HT1080 (cell line): ENCODE results near the gene SNAP23. TPM values are rescaled to one million over a fixed set of nuclear protein-coding genes. Genes with fewer than 3 reads are reported as not detected.

Experiments used
- DNase-seq: peaks from one replicate; pipeline ENCODE4 v3.0.0-alpha.2; 2015; ENCODE audit warnings: low read depth
- total RNA-seq: library from RNA; depleted of rRNA; stranded (reverse); fragments of >200 nt; shearing (Covaris generic); gene quantifications from 2 replicates; pipeline ENCODE4 v1.2.3, GENCODE V29; 2014

SNAP23 gene
- total RNA-seq, 1 experiment from 2014 or later, result 48.3 TPM

GRCh38 chr15:42494998-42495360 lies 455 bp upstream of the SNAP23 start:
- DNase-seq, result peak; percentile 66

DNA sequence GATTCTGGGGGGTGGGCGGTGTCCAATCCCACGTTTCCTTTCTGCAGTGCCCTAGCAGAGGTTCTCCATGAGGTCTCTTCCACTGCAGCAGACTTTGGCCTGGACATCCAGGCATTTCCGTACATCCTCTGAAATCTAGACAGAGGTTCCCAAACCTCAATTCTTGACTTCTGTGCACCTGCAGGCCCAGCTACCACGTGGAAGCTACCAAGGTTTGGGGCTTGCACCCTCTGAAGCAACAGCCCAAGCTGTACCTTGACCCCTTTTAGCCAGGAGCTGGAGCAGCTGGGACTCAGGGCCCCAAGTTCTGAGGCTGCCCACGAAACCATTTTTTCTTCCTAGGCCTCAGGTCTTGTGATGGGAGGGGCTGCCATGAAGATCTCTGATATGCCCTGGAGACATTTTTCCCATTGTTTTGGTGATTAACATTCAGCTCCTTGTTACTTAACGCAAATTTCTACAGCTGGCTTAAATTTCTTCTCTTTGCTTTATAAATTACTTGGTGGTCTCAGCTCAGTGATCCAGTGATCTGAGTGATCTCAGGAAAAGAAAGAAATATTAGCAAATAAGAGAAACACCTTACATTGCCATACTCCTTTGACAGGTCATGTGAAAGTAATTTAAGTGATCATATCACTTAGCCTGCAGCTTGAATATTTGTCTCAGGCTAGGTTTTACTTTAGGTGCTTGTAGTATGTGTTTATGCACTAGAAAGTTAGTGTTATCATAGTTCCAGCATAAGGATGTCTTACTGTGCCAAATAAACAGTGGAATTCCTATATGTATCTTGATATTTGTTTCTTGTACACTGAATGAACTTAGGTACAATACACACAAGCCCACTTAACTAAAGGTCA lies 3.0 kb downstream of the SNAP23 start:
- DNase-seq, result no peak

DNA sequence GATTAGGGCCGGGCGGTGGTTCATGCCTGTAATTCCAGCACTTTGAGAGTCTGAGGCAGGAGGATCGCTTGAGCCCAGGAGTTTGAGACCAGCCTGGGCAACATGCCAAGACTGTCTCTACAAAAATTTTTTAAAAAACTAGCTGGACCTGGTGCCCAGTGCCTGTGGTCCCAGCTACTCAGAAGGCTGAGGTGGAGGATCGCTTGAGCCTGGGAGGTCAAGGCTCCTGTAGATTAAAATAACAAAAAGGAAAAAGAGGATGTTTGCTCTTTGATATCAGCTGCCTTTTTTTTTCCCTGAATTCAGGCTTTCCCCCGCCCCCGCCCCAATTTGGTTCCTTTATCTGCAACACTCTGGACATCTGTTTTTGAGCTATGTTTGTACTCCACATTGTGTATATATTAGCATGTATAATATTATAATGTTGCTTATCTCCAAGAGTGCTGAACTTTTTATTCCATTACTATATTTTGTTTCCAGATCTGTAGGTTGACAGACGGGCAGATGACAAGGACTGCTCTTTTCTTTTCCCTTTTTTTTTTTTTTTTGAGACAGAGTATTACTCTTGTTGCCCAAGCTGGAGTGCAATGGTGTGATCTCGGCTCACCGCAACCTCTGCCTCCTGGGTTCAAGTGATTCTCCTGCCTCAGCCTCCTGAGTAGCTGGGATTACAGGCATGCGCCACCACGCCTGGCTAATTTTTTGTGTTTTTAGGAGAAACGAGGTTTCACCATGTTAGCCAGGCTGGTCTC lies 4.6 kb downstream of the SNAP23 start:
- no peak for DNase-seq

- DNase-seq, result no peak
Measured at GRCh38 chr15:42502477-42502876, 7.0 kb downstream of the SNAP23 start.

- DNase-seq, result no peak
Measured at GRCh38 chr15:42503825-42504224, 8.4 kb downstream of the SNAP23 start.

- no peak for DNase-seq
Measured at GRCh38 chr15:42504631-42505030, 9.2 kb downstream of the SNAP23 start.

- no peak for DNase-seq
Measured at GRCh38 chr15:42507514-42507913, 12.1 kb downstream of the SNAP23 start.

- DNase-seq, result no peak
Measured at GRCh38 chr15:42508263-42508690, 12.8 kb downstream of the SNAP23 start.

GRCh38 chr15:42510258-42511006 lies 15.0 kb downstream of the SNAP23 start:
- DNase-seq, result no peak

GRCh38 chr15:42511007-42511391 lies 15.6 kb downstream of the SNAP23 start:
- peak; percentile 19 for DNase-seq

- no peak for DNase-seq
Measured at GRCh38 chr15:42523331-42523730, 27.9 kb downstream of the SNAP23 start.

GRCh38 chr15:42528970-42529369 lies 33.5 kb downstream of the SNAP23 start:
- DNase-seq, result no peak

DNA sequence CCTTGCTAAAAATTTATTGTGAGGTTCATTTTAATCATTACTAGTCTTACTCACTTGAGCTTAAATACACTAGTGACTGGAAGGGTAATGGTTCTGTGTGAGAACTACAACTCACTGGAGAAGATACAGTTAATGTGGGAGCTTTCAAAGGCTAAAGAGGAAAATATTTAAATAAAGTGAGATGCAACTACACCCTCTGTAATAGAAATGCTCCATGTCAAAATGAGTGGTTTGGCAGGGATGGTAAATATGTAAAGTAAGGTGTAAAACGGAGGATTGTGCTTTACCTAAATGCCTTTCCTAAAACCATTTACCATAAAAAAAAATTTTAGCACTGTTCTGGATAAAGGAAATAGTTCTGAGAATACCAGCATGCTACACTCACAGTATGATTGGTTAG lies 37.8 kb downstream of the SNAP23 start:
- DNase-seq, result no peak

DNA sequence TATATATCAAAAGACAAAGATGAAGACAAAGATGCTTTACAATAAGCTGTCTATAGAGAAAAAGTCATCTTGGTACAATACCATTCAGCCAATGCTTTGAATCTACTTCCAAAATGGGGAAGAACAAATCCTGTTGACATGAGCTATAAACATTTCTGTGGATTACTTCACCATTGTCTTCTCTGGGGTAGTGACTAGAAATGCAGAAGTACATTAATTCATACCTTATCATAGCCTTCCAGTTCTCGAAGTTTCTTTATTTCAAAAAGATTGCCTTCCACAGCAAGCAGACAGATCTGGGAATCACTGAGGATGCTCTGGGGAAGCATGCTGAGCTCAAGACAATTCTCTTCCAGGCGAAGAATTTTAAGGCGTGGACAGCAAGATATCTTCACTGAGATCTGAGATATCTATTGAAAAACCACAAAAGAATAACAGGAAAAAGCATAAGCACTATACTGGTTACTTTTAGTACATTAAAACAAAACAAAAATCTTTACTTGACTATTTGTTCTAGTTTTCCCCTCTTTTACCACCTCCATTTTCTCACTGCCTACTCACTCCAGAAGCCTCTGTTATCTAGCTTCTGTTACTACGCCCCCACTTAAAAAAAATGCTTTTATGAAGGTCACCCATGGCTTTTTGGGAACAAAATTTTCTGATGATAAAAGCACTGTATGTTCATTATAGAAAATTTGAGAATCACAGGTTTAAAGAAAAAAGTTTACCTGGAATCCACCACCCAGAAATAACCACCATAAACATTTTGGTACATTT lies 49.6 kb downstream of the SNAP23 start:
- no peak for DNase-seq

- DNase-seq, result no peak
Measured at GRCh38 chr15:42547918-42548248, 52.4 kb downstream of the SNAP23 start.

DNA sequence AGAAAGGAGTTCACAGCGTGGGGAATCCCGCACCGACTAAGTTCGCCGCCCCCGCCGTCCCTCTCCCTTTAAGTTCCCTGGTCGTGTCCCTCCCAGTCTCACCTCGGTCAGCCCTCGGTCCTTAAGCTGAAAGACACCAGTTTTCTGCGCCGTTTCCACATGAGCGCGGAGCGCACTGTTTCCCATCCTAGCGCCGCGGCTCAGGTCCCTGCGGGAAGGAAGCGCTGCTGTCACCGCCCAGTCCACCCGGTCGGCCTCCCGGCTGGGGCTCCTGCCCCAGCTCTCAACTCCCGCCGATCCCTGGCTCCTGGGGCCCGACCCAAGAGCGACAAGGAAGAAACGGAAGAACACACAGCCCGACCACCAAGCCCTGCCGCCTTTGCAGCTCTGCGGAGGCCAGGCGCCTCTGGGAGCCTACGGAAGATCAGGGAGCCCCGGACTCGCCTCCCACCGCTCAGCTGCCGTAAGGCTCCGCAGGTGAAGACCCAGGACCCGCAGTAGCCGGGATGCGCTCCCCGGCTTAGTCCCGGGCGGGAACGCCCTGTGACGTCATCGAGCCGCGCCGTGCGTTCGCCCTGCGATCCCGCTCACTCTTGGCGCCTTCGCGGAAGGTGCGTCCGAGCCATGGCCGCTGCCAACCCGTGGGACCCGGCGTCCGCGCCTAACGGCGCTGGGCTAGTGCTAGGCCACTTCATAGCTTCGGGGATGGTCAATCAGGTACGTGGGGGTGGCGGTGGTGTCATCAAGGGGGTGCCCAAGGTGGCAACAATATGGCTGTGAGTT lies 53.0 kb downstream of the SNAP23 start, which contains the start of the genes HAUS2 and LRRC57:
Gene HAUS2, plus strand, starts transcription at position 590 of the 783 bp plus-strand sequence. Its CDS starts 35 bp downstream, at position 625.
Gene LRRC57, minus strand, starts transcription at position 545 of the 783 bp plus-strand sequence. Its CDS starts 359 bp downstream, at position 186.
- peak; percentile 77 for DNase-seq

- DNase-seq, result no peak
Measured at GRCh38 chr15:42549032-42549491, 53.6 kb downstream of the SNAP23 start.

- DNase-seq, result no peak
Measured at GRCh38 chr15:42549741-42550392, 54.4 kb downstream of the SNAP23 start.

GRCh38 chr15:42553554-42553953 lies 58.1 kb downstream of the SNAP23 start:
- no peak for DNase-seq
